ENCODE data around the gene KRTCAP2. TPM values are rescaled to one million over a fixed set of nuclear protein-coding genes. Genes with fewer than 3 reads are reported as not detected.

Gene KRTCAP2
- total and polyA plus RNA-seq, 4 donors, result 49.8 to 224 (median 99.8) TPM

- TF ChIP-seq EGR1 (IDR thresholded peaks at IDR 0.05; ENCODE audit: low read depth in 2 of 2), result no peak
- TF ChIP-seq RAD21 (IDR thresholded peaks at IDR 0.05), result no peak
These were observed 14.4 kb upstream of the KRTCAP2 start (continued) for GRCh38 chr1:155187456-155187891.

GRCh38 chr1:155186794-155187455, 13.8 kb upstream of the KRTCAP2 start:
- TF ChIP-seq MAX (IDR thresholded peaks at IDR 0.05) (no peak), CTCF (IDR thresholded peaks at IDR 0.05; ENCODE audit: low read depth, low read length, missing input control) (no peak), SP1 (IDR thresholded peaks at IDR 0.05) (no peak)
- Histone ChIP-seq H3K4me1 (ENCODE audit: control insufficient read depth in 4 of 4, insufficient read depth in 4 of 4, low read length in 3 of 4) (peaks cover 0 to 4% (median 0%) of the 10 kb centered on the region in 4 donors), H3K9me3 (ENCODE audit: control insufficient read depth in 4 of 4, low read length in 3 of 4) (no peaks in the 10 kb centered on the region), H3K4me3 (ENCODE audit: low read depth in 1 of 3, low read length in 3 of 3) (no peak overlapping the region), H3K36me3 (ENCODE audit: control insufficient read depth in 4 of 4, insufficient read depth in 3 of 4, low read depth in 1 of 4, low read length in 3 of 4) (no peaks in the 10 kb centered on the region), H3K9ac (ENCODE audit: low read depth in 1 of 2, low read length in 2 of 2) (no peak overlapping the region), H3K27ac (ENCODE audit: low read depth in 1 of 2, low read length in 2 of 2) (no peak overlapping the region), H3K27me3 (ENCODE audit: control insufficient read depth in 4 of 4, insufficient read depth in 4 of 4, low read length in 3 of 4) (no peaks in the 10 kb centered on the region)
- WGBS, result 73% methylated on average over 14 of the region's 14 CpGs
- DNase-seq (ENCODE audit: low spot score), result no peak

- DNase-seq (ENCODE audit: low spot score), result no peak
- Histone ChIP-seq H3K36me3 (ENCODE audit: control insufficient read depth in 4 of 4, insufficient read depth in 3 of 4, low read depth in 1 of 4, low read length in 3 of 4) (no peaks in the 10 kb centered on the region), H3K4me1 (ENCODE audit: control insufficient read depth in 4 of 4, insufficient read depth in 4 of 4, low read length in 3 of 4) (peaks cover 0 to 4% (median 0%) of the 10 kb centered on the region in 4 donors), H3K9me3 (ENCODE audit: control insufficient read depth in 4 of 4, low read length in 3 of 4) (no peaks in the 10 kb centered on the region), H3K27me3 (ENCODE audit: control insufficient read depth in 4 of 4, insufficient read depth in 4 of 4, low read length in 3 of 4) (no peaks in the 10 kb centered on the region), H3K27ac (ENCODE audit: low read depth in 1 of 2, low read length in 2 of 2) (no peak overlapping the region), H3K4me3 (ENCODE audit: low read depth in 1 of 3, low read length in 3 of 3) (no peak overlapping the region), H3K9ac (ENCODE audit: low read depth in 1 of 2, low read length in 2 of 2) (no peak overlapping the region)
- TF ChIP-seq CTCF (IDR thresholded peaks at IDR 0.05; ENCODE audit: low read depth, low read length, missing input control), result no peak
- no peak for TF ChIP-seq TAF1 (conservative IDR thresholded peaks at IDR 0.05)
- TF ChIP-seq EGR1 (IDR thresholded peaks at IDR 0.05; ENCODE audit: low read depth in 2 of 2), result no peak
- no peak for TF ChIP-seq JUND (IDR thresholded peaks at IDR 0.05)
- TF ChIP-seq YY1 (IDR thresholded peaks at IDR 0.05), result no peak
- TF ChIP-seq FOXA1 (IDR thresholded peaks at IDR 0.05), result no peak
- no peak for TF ChIP-seq GABPA (IDR thresholded peaks at IDR 0.05 in 1 of 2, conservative IDR thresholded peaks at IDR 0.05 in 1 of 2)
- TF ChIP-seq NR2F2 (IDR thresholded peaks at IDR 0.05), result no peak
- TF ChIP-seq HNF4G (IDR thresholded peaks at IDR 0.05), result no peak
- no peak for TF ChIP-seq ATF3 (IDR thresholded peaks at IDR 0.05)
- no peak for TF ChIP-seq HNF4A (conservative IDR thresholded peaks at IDR 0.05)
- TF ChIP-seq FOXA2 (IDR thresholded peaks at IDR 0.05), result no peak
- no peak for TF ChIP-seq MAX (IDR thresholded peaks at IDR 0.05)
- 65% methylated on average over 8 of the region's 8 CpGs for WGBS
These were observed 13.1 kb upstream of the KRTCAP2 start for GRCh38 chr1:155186067-155186793.
